Measurements from ENCODE around the gene MYPN.
A peak's percentile ranks its signal among the peaks of the same experiment; 100 is the strongest.

Gene MYPN

DNA sequence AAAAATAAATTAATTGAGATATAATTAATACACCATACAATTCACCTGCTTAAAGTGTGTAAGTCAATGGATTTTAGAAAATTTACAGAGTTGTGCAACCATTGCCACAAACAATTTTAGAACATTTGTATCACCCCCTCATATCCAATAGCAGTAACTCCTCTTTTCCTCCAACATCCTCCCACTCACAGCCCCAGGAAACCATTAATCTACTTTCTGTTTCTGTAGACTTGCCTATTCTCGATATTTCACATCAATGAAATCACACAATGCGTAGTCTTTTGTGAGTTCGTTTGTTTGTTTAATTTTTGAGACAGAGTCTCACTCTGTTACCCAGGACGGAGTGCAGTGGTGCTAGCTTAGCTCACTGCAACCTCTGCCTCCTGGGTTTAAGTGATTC lies 20.5 kb upstream of the MYPN start:
- no peak for DNase-seq (ENCODE audit: low read depth, low spot score)

DNA sequence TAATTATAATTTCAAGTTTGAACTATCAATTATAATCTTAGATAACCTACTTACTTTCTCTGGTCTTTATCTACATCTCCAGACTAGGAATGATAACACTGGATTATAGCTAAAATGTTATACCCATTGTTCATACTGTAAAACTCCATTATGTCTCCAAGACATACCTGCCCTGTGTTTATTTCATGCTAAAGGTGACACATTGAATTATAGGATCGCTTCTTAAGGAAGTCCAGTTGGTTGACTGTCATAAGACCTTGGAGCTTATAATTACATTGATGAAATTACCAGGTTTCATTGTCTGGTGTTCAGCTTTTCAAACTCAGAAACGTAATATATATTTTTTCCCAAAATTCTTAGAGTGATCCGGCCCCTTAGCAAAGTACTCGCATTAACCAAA lies 18.7 kb upstream of the MYPN start:
- no peak for DNase-seq (ENCODE audit: low read depth, low spot score)

DNA sequence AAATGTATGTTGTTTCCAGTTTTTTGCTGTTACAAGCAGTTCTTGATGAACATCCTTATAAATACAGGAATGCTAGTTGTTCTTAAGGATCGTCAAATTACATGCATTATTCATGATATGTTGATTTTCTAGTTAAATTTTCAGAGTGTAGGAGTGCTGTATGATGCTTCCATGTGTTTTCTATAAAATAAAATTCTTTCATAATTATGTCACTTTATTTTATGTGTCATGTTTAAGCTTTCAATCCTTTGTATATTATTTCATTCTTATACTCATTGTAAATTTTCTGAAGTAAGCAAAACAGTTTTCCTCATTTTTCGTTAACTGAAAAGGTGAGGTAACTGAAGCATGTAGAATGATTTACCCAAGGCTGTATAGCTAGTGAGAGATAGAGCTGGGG lies 16.8 kb upstream of the MYPN start:
- DNase-seq (ENCODE audit: low read depth, low spot score), result no peak

DNA sequence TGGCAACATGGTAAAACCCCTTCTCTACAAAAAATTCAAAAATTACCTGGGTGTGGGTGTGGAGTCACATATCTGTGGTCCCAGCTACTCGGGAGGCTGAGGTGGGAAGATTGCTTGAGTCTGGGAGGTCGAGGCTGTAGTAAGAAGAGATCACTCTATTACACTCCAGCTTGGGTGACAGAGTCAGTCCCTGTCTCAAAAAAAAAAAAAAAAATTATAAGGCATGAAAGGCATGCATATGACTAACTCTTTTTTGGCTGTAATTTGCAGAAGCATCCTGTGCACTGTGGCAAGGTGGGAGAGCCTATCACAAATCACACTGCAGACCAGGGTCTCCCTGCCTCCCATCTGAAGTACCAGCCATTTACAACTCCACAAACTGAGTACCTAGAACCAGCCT lies 14.1 kb upstream of the MYPN start:
- DNase-seq (ENCODE audit: low read depth, low spot score), result no peak

DNA sequence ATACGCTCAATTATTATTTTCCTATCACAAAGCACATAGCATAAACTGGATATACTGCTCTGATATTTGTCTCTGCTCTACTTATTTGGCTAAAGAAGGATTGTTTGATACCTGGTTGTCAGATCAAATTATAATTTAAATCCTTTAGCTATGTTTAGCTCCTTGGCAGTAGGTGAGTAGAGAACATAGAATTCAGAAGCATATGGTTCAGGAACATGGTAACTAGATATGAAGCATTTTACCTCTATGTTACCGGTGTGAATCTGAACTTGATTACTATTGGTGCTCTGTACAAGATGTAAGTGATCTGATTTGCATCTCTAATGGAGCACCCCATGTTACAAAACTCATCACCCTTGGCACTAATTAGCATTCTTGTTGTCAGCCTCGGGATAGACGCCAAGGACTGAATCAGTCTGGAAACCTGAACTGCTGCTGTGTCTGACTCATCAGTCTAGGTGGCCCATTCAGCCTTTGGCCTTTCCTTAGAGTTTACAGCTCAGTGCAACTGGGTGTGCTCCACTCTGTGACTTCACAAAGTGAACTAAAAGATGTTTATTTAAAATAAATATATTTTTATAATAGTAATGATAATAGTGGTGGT lies 12.3 kb upstream of the MYPN start:
- DNase-seq (ENCODE audit: low read depth, low spot score), result peak; percentile 64

DNA sequence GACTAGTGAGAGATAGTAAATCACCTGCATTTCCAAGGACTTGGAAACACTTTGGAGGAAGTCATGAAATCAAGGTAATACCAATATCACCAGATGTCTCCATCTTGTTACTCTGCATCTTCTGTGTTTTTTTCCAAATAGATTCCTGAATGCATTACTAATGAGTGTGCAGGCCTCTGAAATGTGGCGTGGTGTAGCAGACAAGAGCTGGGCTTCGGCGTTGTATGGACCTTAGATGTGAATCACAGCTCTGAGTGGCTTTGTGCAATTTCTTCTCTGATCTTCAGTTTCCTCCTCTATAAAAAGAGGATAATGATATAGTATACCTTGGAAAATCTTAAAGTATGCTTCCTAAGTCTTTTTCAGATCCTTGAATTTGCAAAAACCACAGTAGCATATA lies 9.6 kb upstream of the MYPN start:
- DNase-seq (ENCODE audit: low read depth, low spot score), result no peak

DNA sequence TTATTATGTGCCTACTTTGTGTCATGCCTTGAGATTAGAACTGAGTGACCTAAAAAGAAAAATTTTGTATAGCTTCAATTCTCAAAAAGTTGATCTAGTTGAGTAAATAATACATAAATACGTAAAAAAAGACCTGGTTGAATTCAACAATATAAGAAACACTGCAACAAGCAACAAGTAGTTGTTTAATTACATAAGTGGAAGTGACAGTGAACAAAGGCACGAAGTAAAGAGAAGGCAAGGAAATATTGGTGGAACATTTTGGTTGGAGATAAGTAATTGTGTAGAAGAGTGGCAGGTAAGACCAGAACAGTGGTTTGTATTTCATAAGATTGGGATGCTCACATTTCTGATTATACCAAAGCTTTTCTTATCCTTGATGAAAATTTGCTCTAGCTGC lies 8.2 kb upstream of the MYPN start:
- DNase-seq (ENCODE audit: low read depth, low spot score), result no peak

DNA sequence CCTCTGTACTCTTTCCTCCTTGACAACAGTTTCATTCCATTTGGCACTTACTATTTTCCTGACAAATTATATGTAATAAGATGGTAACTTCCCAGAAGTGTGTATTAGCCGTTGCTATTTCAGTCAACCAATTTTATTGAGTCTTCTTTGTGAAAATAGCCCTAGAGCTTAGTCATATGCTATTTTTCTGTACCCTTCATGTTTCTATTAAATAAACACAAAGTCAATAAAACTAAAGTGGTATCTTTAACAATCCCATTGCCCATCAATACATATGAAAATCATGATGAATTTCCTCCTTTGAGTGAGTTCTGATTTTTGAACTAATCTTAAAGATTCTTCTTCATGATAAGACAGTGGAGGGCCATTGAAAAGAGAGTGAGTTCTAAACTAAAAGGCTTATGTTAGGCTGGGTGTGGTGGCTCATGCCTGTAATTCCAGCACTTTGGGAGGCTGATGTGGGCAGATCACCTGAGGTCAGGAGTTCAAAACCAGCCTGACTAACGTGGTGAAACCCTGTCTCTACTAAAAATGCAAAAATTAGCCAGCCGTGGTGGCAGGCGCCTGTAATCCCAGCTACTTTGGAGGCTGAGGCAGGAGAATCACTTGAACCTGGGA lies 5.9 kb upstream of the MYPN start:
- no peak for DNase-seq (ENCODE audit: low read depth, low spot score)

DNA sequence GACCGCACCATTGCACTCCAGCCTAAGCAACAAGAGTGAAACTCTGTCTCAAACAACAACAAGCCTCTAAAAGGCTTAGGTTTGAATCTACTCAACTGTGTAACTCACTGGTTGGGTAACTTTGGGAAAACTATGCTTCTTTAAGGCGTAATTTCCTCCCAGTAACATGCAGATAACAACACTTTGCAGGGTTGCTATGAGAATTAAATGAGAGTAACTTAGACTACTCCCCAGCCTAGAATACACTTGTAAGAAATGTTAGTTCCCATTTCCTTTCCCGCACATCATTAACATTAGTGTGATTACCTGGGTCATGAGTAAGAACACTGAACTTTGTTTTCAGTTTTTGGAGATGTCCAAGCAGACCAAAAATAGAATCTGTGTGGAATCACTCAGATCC lies 5.4 kb upstream of the MYPN start:
- DNase-seq (ENCODE audit: low read depth, low spot score), result no peak

DNA sequence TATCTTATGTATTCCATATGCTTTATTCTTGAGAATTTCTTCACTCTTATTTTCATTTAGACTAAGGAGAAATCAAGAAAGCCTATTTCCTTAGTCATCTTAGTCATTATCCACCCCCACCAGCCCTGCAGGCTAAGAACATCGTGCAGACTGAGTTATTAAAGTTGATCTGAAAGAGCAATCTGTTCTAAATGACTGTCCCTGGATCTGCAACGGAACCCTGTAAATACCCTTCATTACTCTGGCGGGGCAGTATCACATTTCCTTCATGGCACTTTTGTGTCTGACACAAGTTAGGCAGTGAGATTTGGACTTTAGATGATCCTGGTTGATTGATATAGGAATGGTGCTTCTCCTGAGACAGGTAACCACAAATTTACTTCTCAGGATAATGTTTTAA lies 3.5 kb upstream of the MYPN start:
- no peak for DNase-seq (ENCODE audit: low read depth, low spot score)

DNA sequence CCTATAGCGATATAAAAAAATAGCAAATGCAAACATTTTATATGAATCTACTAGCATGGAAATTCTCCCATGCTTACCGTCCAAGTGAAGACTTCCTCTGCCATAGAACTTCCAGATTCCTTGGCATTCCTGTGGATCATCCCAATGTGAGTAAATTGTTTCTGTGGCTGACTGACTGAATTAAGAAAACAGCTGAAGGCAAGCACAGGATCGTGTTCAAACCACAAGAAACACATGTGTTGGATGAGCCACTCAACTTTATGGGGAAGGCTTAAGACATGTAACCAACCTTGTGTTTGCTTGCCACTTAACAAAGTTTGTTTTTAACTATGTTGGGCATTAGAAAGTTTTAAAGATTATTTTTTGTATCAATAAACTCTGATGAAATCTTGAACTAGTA lies 2.6 kb upstream of the MYPN start:
- DNase-seq (ENCODE audit: low read depth, low spot score), result no peak

DNA sequence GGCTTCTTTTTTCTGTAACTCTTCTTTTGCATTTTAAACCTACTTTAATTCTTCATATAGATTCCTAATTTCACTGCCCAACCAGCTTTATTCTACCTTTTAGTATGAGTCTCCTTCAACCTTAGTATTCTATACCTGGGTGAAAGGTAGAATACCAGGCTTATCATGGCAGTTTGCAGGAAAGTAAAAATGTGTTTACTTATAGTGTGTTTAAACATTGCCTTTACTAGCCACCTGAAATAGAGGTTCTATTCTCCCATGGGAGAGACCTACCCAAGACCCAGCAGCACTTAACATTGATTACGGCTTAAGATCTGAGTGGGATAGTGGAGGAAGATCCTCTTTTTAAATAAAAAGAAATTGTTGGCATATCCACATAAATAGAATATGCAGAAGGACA lies 1.6 kb upstream of the MYPN start:
- DNase-seq (ENCODE audit: low read depth, low spot score), result no peak

DNA sequence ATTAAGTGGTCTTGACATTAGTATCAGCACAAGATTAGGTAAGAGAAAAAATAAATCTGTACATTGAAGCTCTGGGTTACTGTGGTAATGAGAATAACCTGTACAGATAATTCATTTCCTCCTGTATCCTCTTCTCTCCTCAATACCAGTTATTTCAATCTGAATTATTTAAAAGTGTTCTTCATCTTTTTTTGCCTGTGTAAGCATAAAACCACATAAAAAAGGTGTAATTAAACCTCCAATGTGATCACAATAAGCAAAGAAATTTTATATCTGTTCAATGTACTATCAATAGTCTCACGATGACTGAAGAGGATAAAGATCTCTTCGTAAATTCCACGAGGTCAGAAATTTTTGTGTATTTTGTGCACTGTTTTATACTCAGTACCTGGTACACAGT lies 1.2 kb upstream of the MYPN start:
- no peak for DNase-seq (ENCODE audit: low read depth, low spot score)

DNA sequence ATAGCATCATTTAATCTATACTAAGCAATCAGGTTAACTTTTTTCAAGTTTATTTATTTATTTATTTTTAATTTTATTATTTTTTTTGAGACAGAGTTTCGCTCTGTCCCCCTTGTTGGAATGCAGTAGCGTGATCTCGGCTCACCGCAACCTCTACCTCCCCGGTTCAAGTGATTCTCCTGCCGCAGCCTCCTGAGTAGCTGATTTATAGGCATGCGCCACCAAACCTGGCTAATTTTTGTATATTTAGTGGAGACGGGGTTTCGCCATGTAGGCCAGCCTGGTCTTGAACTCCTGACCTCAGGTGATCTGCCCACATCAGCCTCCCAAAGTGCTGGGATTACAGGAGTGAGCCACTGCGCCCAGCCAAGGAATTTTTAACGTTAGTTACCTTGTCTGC lies 635 bp upstream of the MYPN start:
- no peak for DNase-seq (ENCODE audit: low read depth, low spot score)

DNA sequence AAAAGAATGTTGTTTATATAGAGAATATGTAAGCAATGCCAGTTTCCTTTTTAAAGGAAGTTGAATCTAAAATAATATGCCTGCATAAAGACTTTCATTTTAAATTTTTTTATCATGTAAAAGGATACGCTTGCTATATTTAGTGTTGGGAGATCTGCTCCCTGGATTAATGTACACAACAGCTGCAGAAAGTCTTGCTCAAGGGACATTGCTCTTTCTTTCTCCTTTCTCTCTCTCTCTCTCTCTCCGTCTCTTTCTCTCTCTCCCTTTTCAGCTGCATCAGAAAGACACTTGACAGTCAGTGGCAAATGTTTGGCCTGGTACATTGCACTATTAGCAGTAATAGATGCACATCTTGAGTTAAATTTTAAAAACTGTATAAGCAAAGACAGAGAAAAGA lies 739 bp downstream of the MYPN start:
- no peak for DNase-seq (ENCODE audit: low read depth, low spot score)

DNA sequence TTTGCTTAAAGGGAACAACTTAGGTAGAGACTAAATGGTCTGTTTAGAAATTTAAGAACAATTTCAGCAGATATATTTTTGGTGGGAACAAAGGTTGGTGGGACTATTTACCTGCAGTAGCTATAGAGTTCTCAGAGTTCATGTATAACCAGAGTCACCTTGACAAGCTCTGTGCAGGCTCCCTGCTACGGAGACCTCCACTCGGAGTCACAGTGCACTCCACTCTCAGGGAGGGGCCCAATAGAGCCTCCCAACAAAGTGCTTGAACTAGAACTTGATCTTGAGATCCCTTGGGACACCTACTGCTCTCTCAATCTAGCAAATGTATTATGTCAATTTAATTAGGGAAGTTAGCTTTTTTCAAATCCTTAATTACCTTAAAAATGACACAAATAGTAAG lies 2.3 kb downstream of the MYPN start:
- no peak for DNase-seq (ENCODE audit: low read depth, low spot score)

DNA sequence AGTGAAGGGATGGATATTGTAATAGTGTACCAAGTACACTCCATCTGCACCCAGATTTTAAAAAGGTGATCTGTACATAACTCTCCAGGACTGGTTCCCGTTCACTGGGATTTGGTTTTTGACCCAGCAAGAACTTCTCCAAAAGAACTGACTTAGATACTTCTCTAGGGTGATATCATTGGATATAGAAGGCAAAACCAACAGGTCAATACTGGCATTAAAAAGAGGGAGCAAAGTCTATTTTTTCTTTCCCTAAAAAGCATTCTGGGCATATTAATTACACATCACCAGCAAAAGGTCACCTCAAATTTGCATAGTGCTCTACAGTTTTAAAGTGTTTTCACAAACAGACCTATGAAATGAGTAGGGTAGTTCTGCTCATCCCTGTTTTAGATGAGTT lies 3.5 kb downstream of the MYPN start:
- DNase-seq (ENCODE audit: low read depth, low spot score), result no peak

DNA sequence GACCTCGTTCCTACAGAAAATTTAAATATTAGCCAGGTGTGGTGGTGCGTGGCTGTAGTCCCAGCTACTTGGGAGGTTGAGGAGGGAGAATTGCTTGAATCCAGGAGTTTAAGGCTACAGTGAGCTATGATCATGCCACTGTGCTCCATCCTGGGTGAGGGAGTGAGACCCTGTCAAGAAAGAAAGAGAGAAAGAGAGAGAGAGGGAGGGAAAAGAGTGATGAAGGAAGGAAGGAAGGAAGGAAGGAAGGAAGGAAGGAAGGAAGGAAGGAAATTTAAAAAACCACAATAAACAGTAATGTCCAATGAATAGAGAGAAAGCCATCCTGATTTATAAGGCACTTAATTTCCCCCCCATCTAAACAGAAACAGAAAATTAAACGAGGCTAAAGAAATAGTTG lies 9.4 kb downstream of the MYPN start:
- DNase-seq (ENCODE audit: low read depth, low spot score), result no peak

DNA sequence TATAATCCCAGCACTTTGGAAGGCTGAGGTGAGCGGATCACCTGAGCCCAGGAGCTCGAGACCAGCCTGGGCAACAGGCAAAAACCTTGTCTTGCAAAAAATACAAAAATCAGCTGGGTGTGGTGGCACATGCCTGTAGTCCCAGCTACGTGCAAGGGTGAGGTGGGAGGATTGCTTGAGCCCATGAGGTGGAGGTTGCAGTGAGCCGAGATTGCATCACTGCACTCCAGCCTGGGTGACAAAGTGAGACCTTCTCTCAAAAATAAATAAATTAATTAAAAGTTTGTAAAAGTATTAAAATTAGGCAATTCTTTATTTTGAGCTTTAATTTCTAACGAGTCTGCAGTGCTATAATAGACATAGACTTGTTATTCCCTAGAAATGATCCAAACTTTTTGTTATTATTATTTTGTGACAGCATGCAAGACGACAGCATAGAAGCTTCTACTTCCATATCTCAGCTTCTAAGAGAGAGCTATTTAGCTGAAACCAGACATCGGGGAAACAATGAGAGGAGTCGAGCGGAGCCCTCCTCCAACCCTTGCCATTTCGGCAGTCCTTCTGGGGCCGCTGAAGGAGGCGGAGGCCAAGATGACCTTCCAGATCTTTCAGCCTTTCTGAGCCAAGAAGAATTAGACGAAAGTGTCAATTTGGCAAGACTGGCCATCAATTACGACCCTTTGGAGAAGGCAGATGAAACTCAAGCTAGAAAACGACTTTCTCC lies 11.9 kb downstream of the MYPN start:
- no peak for DNase-seq (ENCODE audit: low read depth, low spot score)

DNA sequence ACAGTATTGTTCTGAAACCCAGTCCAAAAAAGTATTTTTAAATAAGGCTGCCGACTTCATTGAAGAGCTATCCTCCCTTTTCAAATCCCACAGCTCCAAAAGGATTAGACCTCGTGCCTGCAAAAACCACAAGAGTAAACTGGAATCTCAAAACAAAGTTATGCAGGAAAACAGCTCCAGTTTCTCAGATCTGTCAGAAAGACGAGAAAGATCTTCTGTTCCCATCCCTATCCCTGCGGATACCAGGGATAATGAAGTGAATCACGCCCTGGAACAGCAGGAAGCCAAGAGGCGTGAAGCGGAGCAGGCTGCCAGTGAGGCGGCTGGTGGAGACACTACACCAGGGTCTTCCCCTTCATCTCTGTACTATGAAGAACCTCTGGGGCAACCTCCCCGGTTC lies 12.6 kb downstream of the MYPN start:
- peak; percentile 23 for DNase-seq (ENCODE audit: low read depth, low spot score)

DNA sequence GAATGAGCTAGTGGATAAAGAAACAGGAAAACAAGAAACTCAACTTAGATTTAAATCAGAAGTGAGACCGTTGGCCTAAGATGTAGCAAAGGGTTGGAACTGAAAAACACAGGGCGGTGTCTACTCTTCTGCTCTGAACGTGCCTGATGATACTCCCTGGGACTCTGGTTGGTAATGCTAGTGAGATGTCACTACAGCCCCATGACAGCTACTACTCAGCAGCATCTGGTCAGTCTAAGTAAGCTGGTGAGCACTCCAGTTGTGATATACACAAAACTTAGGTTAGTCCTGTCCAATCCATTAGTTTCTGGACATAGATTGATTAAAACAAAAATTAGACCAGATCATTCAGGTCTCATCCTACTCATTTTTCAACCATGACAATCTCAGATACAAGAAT lies 15.4 kb downstream of the MYPN start:
- no peak for DNase-seq (ENCODE audit: low read depth, low spot score)

DNA sequence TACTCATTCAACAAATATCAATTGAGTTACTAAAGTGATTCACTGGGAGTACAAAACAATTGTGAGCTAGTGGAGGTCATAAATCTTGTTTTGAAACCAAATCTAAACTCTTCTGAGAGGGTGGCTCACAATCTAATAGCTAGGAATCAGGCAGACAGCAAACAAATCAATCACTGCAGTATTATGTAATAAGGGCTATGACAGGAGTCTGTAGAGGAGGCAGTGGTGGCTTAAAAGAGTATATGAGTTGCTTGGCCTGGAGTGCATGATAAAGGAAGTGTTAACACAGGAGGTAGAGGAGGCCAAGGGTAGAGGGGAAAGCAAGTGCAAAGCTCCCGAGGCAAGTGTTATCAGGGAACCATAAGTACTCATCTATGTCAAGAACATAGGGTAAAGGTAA lies 16.5 kb downstream of the MYPN start:
- no peak for DNase-seq (ENCODE audit: low read depth, low spot score)

DNA sequence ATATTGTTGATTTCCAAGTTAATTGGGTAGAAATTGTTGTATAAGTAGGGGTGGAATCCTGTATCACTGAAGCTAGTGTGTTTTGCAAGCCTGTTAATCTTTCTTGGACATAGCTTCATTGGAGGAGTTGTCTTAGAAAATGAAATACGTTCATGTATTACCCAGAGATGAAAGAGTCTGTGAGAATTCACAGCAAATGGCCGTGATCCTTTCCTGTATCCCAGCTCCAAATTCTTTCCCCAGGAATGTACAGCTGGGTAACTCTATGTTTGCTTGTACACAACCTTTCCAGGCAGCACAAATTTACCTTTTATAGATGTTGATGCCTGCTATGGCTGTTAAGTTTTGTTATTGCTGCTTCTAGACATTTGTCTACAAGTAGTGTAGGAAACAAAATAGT lies 18.7 kb downstream of the MYPN start:
- no peak for DNase-seq (ENCODE audit: low read depth, low spot score)

DNA sequence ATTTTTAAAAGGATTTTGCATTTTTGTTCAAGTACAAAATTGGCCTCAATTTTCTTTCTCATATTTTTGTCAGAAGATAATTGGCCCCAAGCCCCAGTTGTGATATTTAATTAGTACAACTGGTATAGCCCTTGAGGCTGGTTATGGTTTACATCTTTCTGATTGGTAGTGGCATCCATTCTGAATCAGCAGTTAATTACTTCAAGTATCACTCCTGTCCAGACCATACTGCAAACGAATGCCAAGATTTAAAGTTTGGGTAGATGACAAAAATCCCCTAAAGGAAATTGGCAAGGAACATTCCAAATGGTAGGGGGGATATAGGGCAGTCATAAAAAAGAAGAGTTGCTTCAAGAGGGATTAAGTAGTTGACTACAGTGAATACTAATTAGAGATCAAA lies 23.1 kb downstream of the MYPN start:
- DNase-seq (ENCODE audit: low read depth, low spot score), result no peak
